Heart right ventricle (tissue), 16 donors: ENCODE results near the gene IQSEC1. TPM values are rescaled to one million over a fixed set of nuclear protein-coding genes. Genes with fewer than 3 reads are reported as not detected.

ENCODE experiments used
- ATAC-seq, 8 donors: fragments of 200-7000 bp; cut with Tn5 transposase; one replicate each; pipeline ENCODE4 v1.9.1; 2020; ENCODE audit warnings: mild to moderate bottlenecking in 8 of 8, moderate library complexity in 8 of 8, moderate number of reproducible peaks in 1 of 8
- DNase-seq, 2 donors: peaks; one replicate each; pipeline ENCODE4 v3.0.0-alpha.2; 2020
- H3K27ac ChIP-seq, 10 donors: fragments of 200-600 bp; sonication (generic) in 2 of 10; one replicate each; pipeline versions ENCODE4 v1.5.0 to v1.8.0; 2020 to 2022; ENCODE audit warnings: mild to moderate bottlenecking in 3 of 10
- H3K27me3 ChIP-seq, 7 donors: fragments of 200-600 bp; one replicate each; pipeline ENCODE4 v1.8.0; 2021 to 2022; ENCODE audit warnings: mild to moderate bottlenecking in 2 of 7
- H3K36me3 ChIP-seq, 9 donors: fragments of 200-600 bp; sonication (generic) in 1 of 9; one replicate each; pipeline versions ENCODE4 v1.5.0 to v1.8.0; 2020 to 2022; ENCODE audit warnings: mild to moderate bottlenecking in 2 of 9
- H3K4me1 ChIP-seq, 9 donors: fragments of 200-600 bp; sonication (generic) in 1 of 9; one replicate each; pipeline versions ENCODE4 v1.5.0 to v1.8.0; 2020 to 2022; ENCODE audit warnings: mild to moderate bottlenecking in 4 of 9
- H3K4me3 ChIP-seq, 10 donors: fragments of 200-600 bp; sonication (generic) in 2 of 10; one replicate each; pipeline versions ENCODE4 v1.5.0 to v1.8.0; 2020 to 2022; ENCODE audit warnings: mild to moderate bottlenecking in 7 of 10, moderate library complexity in 2 of 10
- H3K9me3 ChIP-seq, 11 donors: fragments of 200-600 bp in 10 of 11; sonication (generic) in 2 of 11; one replicate each; pipeline versions ENCODE4 v1.5.0 to v1.8.0; 2013 to 2022; ENCODE audit warnings: mild to moderate bottlenecking in 2 of 11, control low read depth in 1 of 11, moderate library complexity in 1 of 11
- WGBS, 2 donors: extraction: QIAGEN DNeasy Blood & Tissue Kit; methylation state at CpG; one replicate each; pipeline ENCODE4 v1.1.7; 2013; ENCODE audit warnings: inconsistent platforms in 1 of 2; 5-methylcytosine and 5-hydroxymethylcytosine counted together
- intact Hi-C, 10 donors: fragments of 100-400 bp; cut with DNase I; formaldehyde crosslinking; loops; one replicate each; pipeline versions ENCODE4 v1.11.1 to v1.14.2; 2022
- polyA plus RNA-seq, 2 donors: library from polyadenylated mRNA; stranded (reverse); fragments of 200-250 nt; gene quantifications; one replicate each; pipeline ENCODE4 v1.2.3, GENCODE V29; 2013
- total RNA-seq, 10 donors: library from RNA; stranded (reverse); fragmentation: NEBNext Ultra II Directional in 3 of 10; extraction: Animal tissue kit (Norgen Biotek cat#: 25700) in 3 of 10; gene quantifications; one replicate each; pipeline versions ENCODE4 v1.2.1 to v1.2.4, GENCODE V29; 2021 to 2023
- TF ChIP-seq, protein P1 (sequence below), 9 donors: fragments of 200-600 bp; sonication (generic) in 2 of 9; IDR thresholded peaks; one replicate each; pipeline versions ENCODE4 v1.5.0 to v1.8.0; 2021 to 2022; ENCODE audit warnings: antibody characterized with exemption in 9 of 9, mild to moderate bottlenecking in 5 of 9, moderate library complexity in 1 of 9
- donor health status: Arrhythmogenic right ventricular cardiomyopathy.
- donor health status: ischemic (EF 13 %, LVEDD 7.1; RV severe dilation, severe dysfunction).
- donor health status: healthy with polysubstance abuse.
- donor health status: DM: no; HTN: yes; CAD: no.
- donor health status: DM: no; HTN: no; CAD: no.
- donor health status: ischemic (EF 25% LVEDD 6.9; RV normal size, moderate dysfunction).
- donor health status: ischemic (EF 25% LVEDD 5.7; RV mildly dilated, moderate dysfunction).
- donor health status: healthy.
- donor health status: DM: yes; HTN: yes; CAD: no.
- donor health status: Ischemic cardiomyopathy.
- donor health status: ischemic (EF 35%, LVEDD 5.7; RV mildly dilated, moderate dysfunction).
- donor health status: nonischemic (EF 11% LVEDD 7.7; RV severe dilation, severe dysfunction).
- donor health status: DM: yes; HTN: yes; CAD: no.
- donor health status: PGD.
- donor health status: ischemic (EF 29% LVEDD 5.4; RV normal size, mild dysfunction).
- donor health status: nonischemic (EF 23%, LVEDD 6.1; RV moderate dilation, normal function).

The IQSEC1 gene
- total and polyA plus RNA-seq, 12 donors = 13.1 to 73.9 (median 60.4) TPM

DNA sequence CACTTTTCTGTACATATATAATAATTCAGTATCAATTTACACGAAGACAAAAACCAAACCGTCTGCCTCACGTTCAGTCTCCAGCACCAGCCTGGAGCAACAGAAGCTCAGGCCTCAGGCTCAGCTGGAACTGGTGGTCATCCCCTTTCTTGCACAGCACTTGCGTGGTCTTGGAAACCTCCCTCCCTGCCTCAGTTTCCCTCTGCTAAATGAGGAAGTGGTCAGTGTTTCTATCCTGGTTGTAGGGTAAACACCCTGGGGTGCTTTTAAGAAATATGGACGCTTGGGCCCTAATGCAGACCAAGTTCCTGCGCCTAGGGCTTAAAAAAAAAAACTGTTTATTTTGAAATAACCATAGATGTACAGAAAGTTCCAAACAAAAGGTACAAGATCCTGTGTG, 21.6 kb downstream of the IQSEC1 start:
- TF ChIP-seq, protein P1, sequence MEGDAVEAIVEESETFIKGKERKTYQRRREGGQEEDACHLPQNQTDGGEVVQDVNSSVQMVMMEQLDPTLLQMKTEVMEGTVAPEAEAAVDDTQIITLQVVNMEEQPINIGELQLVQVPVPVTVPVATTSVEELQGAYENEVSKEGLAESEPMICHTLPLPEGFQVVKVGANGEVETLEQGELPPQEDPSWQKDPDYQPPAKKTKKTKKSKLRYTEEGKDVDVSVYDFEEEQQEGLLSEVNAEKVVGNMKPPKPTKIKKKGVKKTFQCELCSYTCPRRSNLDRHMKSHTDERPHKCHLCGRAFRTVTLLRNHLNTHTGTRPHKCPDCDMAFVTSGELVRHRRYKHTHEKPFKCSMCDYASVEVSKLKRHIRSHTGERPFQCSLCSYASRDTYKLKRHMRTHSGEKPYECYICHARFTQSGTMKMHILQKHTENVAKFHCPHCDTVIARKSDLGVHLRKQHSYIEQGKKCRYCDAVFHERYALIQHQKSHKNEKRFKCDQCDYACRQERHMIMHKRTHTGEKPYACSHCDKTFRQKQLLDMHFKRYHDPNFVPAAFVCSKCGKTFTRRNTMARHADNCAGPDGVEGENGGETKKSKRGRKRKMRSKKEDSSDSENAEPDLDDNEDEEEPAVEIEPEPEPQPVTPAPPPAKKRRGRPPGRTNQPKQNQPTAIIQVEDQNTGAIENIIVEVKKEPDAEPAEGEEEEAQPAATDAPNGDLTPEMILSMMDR (IDR thresholded peaks at IDR 0.05) = no peak
- H3K27ac ChIP-seq = no peak overlapping the region
- H3K9me3 ChIP-seq = no peaks in the 10 kb centered on the region
- peaks cover 0 to 27% (median 2%) of the 10 kb centered on the region in 9 donors for H3K4me1 ChIP-seq
- intact Hi-C loops = no loop called here
- DNase-seq (no peak), ATAC-seq (no peak)
- H3K27me3 ChIP-seq = no peaks in the 10 kb centered on the region
- WGBS, 2 donors = 91% methylated on average over 6 of the region's 6 CpGs
- H3K36me3 ChIP-seq = no peaks in the 10 kb centered on the region
- no peak overlapping the region for H3K4me3 ChIP-seq

- TF ChIP-seq, protein P1 (IDR thresholded peaks at IDR 0.05) = no peak
- ATAC-seq (no peak), DNase-seq (no peak)
- Histone ChIP-seq H3K27ac (no peak overlapping the region), H3K27me3 (no peaks in the 10 kb centered on the region), H3K4me1 (peaks cover 0 to 32% (median 7%) of the 10 kb centered on the region in 9 donors), H3K9me3 (no peaks in the 10 kb centered on the region), H3K4me3 (no peak overlapping the region), H3K36me3 (no peaks in the 10 kb centered on the region)
- 85% methylated on average over 2 of the region's 2 CpGs for WGBS, 2 donors
- intact Hi-C loops = no loop called here
These were observed 22.2 kb downstream of the IQSEC1 start for GRCh38 chr3:13051066-13051465.

GRCh38 chr3:13050446-13050845, 22.8 kb downstream of the IQSEC1 start:
- Histone ChIP-seq H3K36me3 (no peaks in the 10 kb centered on the region), H3K4me1 (peaks cover 0 to 35% (median 13%) of the 10 kb centered on the region in 9 donors), H3K27me3 (no peaks in the 10 kb centered on the region), H3K9me3 (no peaks in the 10 kb centered on the region), H3K4me3 (no peak overlapping the region), H3K27ac (no peak overlapping the region)
- DNase-seq = no peak
- intact Hi-C loops = no loop called here
- 91 to 92% methylated on average over 3 of the region's 3 CpGs for WGBS, 2 donors
- TF ChIP-seq, protein P1 (IDR thresholded peaks at IDR 0.05) = no peak
- no peak for ATAC-seq

GRCh38 chr3:13049400-13049799, 23.8 kb downstream of the IQSEC1 start:
- no peak for ATAC-seq
- Histone ChIP-seq H3K4me3 (no peak overlapping the region), H3K4me1 (peaks cover 0 to 32% (median 13%) of the 10 kb centered on the region in 9 donors), H3K36me3 (no peaks in the 10 kb centered on the region), H3K9me3 (no peaks in the 10 kb centered on the region), H3K27me3 (no peaks in the 10 kb centered on the region), H3K27ac (no peak overlapping the region)
- no peak for DNase-seq
- WGBS, 2 donors = 97 to 98% methylated on average over 6 of the region's 6 CpGs
- TF ChIP-seq, protein P1 (IDR thresholded peaks at IDR 0.05) = no peak
- intact Hi-C loops = no loop called here
